GM19193 (cell line): Measurements from ENCODE around the gene TRUB1.

Experiments used
- POLR2A ChIP-seq: IDR thresholded peaks from 4 replicates; pipeline ENCODE4 v1.6.1; 2011; ENCODE audit not compliant: insufficient read depth, insufficient read length; ENCODE audit errors: extremely low read depth

The TRUB1 gene

DNA sequence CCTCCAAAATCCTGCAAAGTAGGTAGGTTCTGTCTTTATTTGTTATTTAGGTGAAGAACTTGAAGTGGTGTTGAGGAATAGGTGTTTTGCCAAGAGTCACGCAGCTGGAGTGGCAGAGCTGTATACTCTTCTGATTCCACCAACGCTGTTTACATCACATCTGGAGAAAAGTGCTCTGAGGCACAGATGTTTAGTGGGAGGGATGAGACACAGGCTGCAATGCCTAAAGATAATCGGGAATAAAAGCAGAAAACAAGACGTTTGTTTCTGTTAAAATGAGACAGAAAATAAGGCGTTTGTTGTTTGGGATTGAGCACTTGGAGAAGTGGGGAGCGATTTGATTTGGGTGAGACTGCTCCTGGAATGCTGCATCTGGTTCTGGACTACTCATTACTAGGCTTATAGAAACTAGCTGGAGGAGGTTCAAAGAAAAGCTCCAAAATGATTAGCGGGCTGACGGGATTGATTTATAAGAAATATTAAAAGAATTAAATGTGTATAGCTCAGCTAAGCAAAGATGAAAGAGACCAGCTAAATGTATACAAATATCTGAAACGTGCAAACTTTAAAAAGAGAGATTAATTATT lies 54.3 kb downstream of the TRUB1 start:
- no peak for TF ChIP-seq POLR2A

DNA sequence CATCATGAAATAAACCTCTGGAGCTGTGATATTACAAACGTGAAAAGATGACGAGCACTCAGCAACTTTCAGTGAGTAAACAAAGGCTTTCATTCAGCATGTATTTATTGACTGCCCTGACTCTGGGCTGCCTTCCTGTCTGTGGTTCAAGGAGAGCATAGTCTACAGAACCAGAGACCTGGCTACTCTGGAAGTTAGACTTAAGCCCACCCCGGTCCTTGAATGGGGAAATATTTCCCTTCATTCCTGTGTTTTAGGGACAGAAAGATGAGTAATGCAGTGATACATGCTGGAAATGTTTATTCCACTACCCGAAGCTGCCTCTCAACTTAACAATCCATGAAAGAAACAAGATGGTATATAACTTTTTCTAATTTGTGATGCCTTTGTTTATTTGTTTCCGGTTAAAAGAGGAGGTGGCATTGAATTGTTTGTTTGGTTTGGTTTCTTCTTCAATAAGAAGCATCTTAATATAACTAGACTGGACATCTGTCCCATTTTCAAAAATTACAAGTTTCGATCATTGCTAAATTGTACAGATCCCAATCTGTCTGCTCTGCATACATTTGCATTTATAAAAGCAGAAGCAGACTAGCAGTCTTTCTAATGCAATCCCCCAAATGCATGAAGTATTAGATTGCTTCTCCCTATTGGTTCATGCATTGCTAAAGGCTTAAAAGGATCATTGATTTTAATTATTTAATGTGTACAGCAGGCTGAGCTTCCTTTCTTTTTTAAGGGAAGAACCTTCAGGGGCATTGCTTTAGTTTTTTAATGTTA lies 57.7 kb downstream of the TRUB1 start:
- TF ChIP-seq POLR2A, result no peak

DNA sequence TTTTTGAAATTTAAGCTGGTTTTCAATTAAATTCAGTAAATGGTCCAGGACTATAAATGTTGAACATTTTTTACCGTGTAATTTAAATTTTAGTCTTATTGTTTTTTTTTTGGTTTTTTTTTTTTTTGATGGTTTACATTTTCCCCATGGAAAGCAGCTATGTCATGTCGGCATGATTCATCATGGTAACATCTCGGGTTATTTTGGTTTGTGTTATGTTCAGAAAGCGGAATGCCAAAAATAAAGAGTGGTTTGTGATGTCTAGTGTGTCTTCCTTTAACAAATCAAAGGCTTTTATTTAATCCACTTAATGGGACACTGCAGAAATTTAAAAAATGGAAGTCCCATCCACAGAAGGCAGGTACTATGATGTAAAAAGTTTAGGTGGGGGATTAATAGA lies 58.5 kb downstream of the TRUB1 start:
- TF ChIP-seq POLR2A, result no peak

DNA sequence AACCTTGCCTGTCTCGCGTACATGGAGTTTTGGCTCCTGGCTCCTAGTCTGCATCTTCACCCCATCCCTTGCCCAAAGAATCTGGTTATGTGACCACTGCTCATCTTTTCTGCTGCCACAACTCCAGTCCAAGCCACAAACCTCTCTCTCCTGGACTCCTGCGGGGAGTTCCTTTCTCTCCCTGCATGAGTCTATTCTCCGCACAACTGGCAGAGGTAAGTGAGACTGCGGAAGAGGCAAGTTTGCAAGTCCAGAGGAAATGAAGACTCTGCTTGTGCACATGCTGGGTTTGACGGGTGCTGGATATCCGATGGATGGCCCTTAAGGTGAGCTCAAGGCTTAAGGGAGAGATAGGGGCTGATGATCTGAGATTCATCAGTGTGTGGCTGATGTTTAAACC lies 61.0 kb downstream of the TRUB1 start:
- no peak for TF ChIP-seq POLR2A

DNA sequence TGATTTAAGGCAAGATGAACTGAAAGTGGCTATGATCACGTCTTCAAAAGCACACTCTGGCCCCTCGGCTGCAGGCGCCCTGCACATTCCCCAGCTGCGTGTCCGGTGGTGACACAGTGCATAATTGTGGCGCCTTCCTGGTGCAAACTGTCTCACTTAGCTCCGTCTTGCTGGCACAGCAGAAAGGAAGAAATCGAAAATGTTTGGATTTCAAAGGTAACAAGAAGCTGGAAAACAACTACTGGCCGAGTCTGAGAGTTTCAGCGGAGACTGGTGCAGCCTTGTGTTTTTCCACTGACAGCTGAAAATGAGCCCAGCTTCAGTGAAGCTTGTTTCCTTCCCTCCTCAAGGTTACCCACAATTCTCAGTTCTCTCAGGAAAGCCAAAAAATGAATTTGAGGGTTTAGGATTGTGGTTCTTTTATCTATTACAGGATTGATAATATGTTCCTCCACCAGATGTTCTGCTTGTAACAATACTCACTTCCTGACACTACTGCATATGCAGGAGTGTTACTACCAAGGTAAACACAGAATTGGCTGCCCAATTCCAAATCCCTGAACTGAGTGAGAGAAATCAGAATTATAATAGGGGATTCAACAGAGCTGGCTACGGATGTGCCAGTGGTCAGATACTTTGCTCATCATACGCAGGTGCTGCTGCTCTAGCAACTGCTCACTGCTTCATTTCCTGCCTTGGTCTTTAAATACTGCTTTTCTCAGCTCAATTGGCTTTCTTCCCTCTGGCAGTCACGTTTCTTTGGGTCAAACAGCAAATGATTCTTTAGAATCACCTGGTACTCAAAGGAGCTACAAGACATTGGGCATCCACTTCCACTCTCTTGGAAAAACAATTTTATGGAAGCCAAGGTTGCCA lies 63.7 kb downstream of the TRUB1 start:
- no peak for TF ChIP-seq POLR2A

GRCh38 chr10:115003396-115003795 lies 65.4 kb downstream of the TRUB1 start:
- TF ChIP-seq POLR2A, result no peak

DNA sequence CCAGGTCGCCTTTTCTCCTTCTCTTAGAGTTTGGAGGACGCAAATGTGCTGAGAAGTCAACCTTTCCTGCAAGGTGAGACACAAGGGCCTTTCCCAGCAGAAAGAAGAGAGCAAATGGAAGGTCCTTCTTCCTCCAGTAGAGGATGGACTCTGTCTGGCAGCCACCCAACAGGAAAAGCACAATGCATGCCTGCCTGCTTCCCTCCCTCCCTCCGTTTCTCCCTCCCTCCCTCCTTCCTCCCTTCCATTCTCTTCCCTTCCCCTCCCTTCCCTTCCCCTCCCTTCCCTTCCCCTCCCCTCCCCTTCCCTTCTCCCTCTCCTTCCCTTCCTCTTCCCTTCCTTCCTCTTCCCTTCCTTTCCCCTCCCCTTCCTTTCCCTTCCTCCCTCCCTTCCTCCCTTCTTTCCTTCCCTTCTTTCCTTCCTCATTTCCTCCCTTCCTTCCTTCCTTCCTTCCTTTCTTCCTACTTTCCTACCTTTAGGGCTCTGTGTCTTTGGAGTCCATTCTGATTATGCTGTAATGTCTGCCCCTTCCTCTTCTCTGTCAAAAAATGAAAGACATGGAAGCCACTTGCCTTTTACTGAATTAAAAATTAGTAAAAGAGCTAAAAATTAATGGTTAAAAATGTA lies 66.4 kb downstream of the TRUB1 start:
- TF ChIP-seq POLR2A, result no peak

GRCh38 chr10:115005771-115006170 lies 67.8 kb downstream of the TRUB1 start:
- no peak for TF ChIP-seq POLR2A

DNA sequence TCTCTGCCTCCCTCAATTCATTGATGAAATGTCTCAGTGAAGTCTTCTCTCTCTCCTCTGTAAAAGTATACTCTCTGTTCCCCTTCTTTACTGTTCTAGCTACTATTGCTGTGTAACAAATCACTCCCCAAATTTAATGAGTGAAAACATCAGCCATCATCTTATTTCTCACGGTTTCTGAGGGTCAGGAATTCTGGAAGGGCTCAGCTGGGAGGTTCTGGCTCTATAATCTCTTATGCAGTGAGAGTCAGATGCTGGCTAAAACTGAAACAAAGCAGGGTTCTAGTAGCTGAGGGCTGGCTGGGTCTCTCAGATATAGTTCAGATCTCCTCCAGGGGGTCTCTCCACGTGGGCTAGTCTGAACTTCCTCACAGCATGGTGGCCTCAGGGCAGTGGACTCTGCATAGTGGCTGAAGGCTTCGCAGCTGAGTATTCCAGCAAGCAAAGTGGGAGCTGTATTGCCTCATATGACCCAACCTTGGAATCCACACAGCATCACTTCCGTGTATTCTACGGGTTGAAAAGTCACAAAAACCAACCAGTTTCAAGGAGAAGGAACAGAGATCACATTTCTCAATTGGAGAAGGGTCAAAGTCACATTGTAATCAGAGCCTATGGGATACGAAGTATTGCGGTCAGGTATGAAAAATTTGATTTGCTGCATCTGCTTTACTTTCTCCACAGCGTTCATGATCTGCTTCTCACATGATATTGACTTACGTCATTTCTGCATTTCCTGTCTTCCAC lies 80.4 kb downstream of the TRUB1 start:
- TF ChIP-seq POLR2A, result no peak

DNA sequence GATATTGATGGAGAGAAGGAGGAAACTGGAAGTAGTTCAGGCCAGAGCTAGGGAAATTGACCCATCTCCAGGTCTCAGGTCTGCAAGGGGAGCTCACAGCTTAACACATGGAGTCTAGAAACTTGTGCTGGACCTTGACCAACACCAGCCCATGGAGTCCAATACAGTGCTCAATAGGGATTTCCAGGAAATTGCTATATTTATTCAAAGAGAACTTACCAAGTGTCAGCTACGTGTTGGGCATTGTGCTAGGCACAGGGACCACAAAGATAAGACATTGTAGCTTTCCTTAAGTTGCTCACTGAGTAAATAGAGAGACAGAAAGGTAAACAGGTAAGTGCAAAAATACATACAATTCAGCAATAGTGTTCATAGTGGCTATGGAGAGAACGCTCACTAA lies 82.5 kb downstream of the TRUB1 start:
- no peak for TF ChIP-seq POLR2A

GRCh38 chr10:115022733-115023132 lies 84.7 kb downstream of the TRUB1 start:
- no peak for TF ChIP-seq POLR2A

GRCh38 chr10:115023715-115024114 lies 85.7 kb downstream of the TRUB1 start:
- no peak for TF ChIP-seq POLR2A

- no peak for TF ChIP-seq POLR2A
Measured at GRCh38 chr10:115024371-115024770, 86.4 kb downstream of the TRUB1 start.

- TF ChIP-seq POLR2A, result no peak
Measured at GRCh38 chr10:115026056-115026745, 88.2 kb downstream of the TRUB1 start.
